ENCODE results near the gene PTPRK. TPM values are rescaled to one million over a fixed set of nuclear protein-coding genes. Genes with fewer than 3 reads are reported as not detected.

The PTPRK gene
- polyA plus RNA-seq, 3 donors, result 0.01 TPM; not detected in 2

- H3K36me3 ChIP-seq (replicated peaks in 1 of 2; ENCODE audit: control insufficient read depth in 1 of 2, insufficient read depth in 2 of 2, low read length in 2 of 2), result no peaks in the 10 kb centered on the region
- H4K20me1 ChIP-seq (ENCODE audit: insufficient read depth, low read length), result no peaks in the 10 kb centered on the region
- peaks cover 0 to 3% of the 10 kb centered on the region in 2 donors for H3K4me1 ChIP-seq (ENCODE audit: control insufficient read depth in 1 of 2, insufficient read depth in 2 of 2, low read length in 2 of 2)
- Mint-ChIP-seq H3K27me3 (ENCODE audit: low read depth in 3 of 3) (no peaks in the 10 kb centered on the region), H3K4me3 (no peak overlapping the region), H3K27ac (no peak overlapping the region), H3K9me3 (no peaks in the 10 kb centered on the region), H3K4me1 (peaks cover 10% of the 10 kb centered on the region), H3K36me3 (no peaks in the 10 kb centered on the region)
- no peaks in the 10 kb centered on the region for H3K27me3 ChIP-seq (ENCODE audit: control insufficient read depth in 2 of 2, insufficient read depth in 2 of 2, low read length in 2 of 2)
- no peak overlapping the region for H3K4me2 ChIP-seq (replicated peaks; ENCODE audit: extremely low read depth, low read length, poor library complexity, severe bottlenecking)
- no peak overlapping the region for H3K4me3 ChIP-seq (replicated peaks in 1 of 3; ENCODE audit: low read depth in 2 of 3, low read length in 3 of 3)
- H3K9me3 ChIP-seq (replicated peaks in 1 of 2; ENCODE audit: control insufficient read depth in 1 of 2, insufficient read depth in 1 of 2, low read length in 2 of 2), result no peaks in the 10 kb centered on the region
- H3K79me2 ChIP-seq (ENCODE audit: insufficient read depth, low read length), result no peaks in the 10 kb centered on the region
- intact Hi-C loops (cut with micrococcal nuclease), result no loop called here
- TF ChIP-seq, protein P1, sequence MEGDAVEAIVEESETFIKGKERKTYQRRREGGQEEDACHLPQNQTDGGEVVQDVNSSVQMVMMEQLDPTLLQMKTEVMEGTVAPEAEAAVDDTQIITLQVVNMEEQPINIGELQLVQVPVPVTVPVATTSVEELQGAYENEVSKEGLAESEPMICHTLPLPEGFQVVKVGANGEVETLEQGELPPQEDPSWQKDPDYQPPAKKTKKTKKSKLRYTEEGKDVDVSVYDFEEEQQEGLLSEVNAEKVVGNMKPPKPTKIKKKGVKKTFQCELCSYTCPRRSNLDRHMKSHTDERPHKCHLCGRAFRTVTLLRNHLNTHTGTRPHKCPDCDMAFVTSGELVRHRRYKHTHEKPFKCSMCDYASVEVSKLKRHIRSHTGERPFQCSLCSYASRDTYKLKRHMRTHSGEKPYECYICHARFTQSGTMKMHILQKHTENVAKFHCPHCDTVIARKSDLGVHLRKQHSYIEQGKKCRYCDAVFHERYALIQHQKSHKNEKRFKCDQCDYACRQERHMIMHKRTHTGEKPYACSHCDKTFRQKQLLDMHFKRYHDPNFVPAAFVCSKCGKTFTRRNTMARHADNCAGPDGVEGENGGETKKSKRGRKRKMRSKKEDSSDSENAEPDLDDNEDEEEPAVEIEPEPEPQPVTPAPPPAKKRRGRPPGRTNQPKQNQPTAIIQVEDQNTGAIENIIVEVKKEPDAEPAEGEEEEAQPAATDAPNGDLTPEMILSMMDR (IDR thresholded peaks at IDR 0.05), result no peak
- no peak overlapping the region for H2AFZ ChIP-seq (ENCODE audit: insufficient read depth, low read depth, low read length, poor library complexity, severe bottlenecking)
- no peak for DNase-seq
- H3K9ac ChIP-seq (ENCODE audit: insufficient read depth, low read length, poor library complexity, severe bottlenecking), result no peak overlapping the region
- H3K27ac ChIP-seq (ENCODE audit: low read depth in 1 of 2, low read length in 2 of 2), result no peak overlapping the region
- no CpG with 5 or more reads among the region's 1 CpG for WGBS (ENCODE audit: insufficient coverage)
Observed at GRCh38 chr6:128161839-128162238, 358.6 kb downstream of the PTPRK start.

- Histone ChIP-seq H3K79me2 (ENCODE audit: insufficient read depth, low read length) (no peaks in the 10 kb centered on the region), H3K9ac (ENCODE audit: insufficient read depth, low read length, poor library complexity, severe bottlenecking) (no peak overlapping the region), H3K4me3 (replicated peaks in 1 of 3; ENCODE audit: low read depth in 2 of 3, low read length in 3 of 3) (no peak overlapping the region), H2AFZ (ENCODE audit: insufficient read depth, low read depth, low read length, poor library complexity, severe bottlenecking) (no peak overlapping the region), H3K27ac (ENCODE audit: low read depth in 1 of 2, low read length in 2 of 2) (no peak overlapping the region), H4K20me1 (ENCODE audit: insufficient read depth, low read length) (no peaks in the 10 kb centered on the region), H3K9me3 (replicated peaks in 1 of 2; ENCODE audit: control insufficient read depth in 1 of 2, insufficient read depth in 1 of 2, low read length in 2 of 2) (no peaks in the 10 kb centered on the region), H3K36me3 (replicated peaks in 1 of 2; ENCODE audit: control insufficient read depth in 1 of 2, insufficient read depth in 2 of 2, low read length in 2 of 2) (no peaks in the 10 kb centered on the region), H3K27me3 (ENCODE audit: control insufficient read depth in 2 of 2, insufficient read depth in 2 of 2, low read length in 2 of 2) (no peaks in the 10 kb centered on the region), H3K4me2 (replicated peaks; ENCODE audit: extremely low read depth, low read length, poor library complexity, severe bottlenecking) (no peak overlapping the region), H3K4me1 (ENCODE audit: control insufficient read depth in 1 of 2, insufficient read depth in 2 of 2, low read length in 2 of 2) (peaks cover 0 to 3% of the 10 kb centered on the region in 2 donors)
- Mint-ChIP-seq H3K4me1 (peaks cover 12% of the 10 kb centered on the region), H3K36me3 (no peaks in the 10 kb centered on the region), H3K27ac (no peak overlapping the region), H3K4me3 (no peak overlapping the region), H3K27me3 (ENCODE audit: low read depth in 3 of 3) (no peaks in the 10 kb centered on the region), H3K9me3 (peaks cover 0 to 3% (median 2%) of the 10 kb centered on the region in 7 donors)
- WGBS (ENCODE audit: insufficient coverage), result no CpG with 5 or more reads among the region's 1 CpG
- DNase-seq, result no peak
- intact Hi-C loops (cut with micrococcal nuclease), result no loop called here
- TF ChIP-seq, protein P1 (IDR thresholded peaks at IDR 0.05), result no peak
Observed at GRCh38 chr6:128161263-128161662, 359.1 kb downstream of the PTPRK start.

Measured in CD14-positive monocyte (primary cell).